Neural progenitor cell (in vitro differentiated cells): ENCODE results near the gene MTIF3.

ENCODE experiments used
- CTCF ChIP-seq: fragments of 200-600 bp; sonication (generic); IDR thresholded peaks from 2 replicates; pipeline ENCODE4 v1.5.1; 2017; ENCODE audit warnings: antibody characterized with exemption, mild to moderate bottlenecking
- EZH2 ChIP-seq: fragments of 200-600 bp; sonication (generic); IDR thresholded peaks from 2 replicates; pipeline ENCODE4 v1.6.1; 2017; ENCODE audit warnings: antibody characterized with exemption, mild to moderate bottlenecking, moderate library complexity

DNA sequence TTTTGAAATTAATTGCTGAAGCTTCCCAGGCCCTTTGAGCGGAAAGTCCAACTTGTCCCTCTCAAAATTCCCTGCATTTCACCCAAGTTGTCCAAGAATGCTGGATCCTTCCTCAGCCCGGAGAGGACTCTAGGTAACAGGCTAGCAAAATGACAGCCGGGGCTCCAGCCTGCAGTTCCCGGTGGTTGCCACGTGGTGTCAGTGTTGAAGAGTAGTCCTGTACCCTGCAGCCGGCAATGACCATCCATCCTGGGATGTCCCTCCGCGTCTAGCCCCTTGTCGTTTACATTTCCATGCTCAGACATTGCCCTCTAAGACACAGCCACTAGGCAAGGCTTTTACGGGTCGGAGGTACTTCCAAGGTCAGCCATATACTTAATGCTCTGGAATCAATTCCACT, 31.4 kb upstream of the MTIF3 start:
- TF ChIP-seq CTCF: peak; percentile 85
- no peak for TF ChIP-seq EZH2
